GM18511 (cell line): ENCODE measurements around the gene NTF3.

Experiments
- ATAC-seq: cut with Tn5 transposase; IDR thresholded peaks from one replicate; pipeline ENCODE4 v1.9.1; 2021; ENCODE audit warnings: mild to moderate bottlenecking, moderate library complexity; ENCODE audit not compliant: unreplicated experiment

NTF3 gene

DNA sequence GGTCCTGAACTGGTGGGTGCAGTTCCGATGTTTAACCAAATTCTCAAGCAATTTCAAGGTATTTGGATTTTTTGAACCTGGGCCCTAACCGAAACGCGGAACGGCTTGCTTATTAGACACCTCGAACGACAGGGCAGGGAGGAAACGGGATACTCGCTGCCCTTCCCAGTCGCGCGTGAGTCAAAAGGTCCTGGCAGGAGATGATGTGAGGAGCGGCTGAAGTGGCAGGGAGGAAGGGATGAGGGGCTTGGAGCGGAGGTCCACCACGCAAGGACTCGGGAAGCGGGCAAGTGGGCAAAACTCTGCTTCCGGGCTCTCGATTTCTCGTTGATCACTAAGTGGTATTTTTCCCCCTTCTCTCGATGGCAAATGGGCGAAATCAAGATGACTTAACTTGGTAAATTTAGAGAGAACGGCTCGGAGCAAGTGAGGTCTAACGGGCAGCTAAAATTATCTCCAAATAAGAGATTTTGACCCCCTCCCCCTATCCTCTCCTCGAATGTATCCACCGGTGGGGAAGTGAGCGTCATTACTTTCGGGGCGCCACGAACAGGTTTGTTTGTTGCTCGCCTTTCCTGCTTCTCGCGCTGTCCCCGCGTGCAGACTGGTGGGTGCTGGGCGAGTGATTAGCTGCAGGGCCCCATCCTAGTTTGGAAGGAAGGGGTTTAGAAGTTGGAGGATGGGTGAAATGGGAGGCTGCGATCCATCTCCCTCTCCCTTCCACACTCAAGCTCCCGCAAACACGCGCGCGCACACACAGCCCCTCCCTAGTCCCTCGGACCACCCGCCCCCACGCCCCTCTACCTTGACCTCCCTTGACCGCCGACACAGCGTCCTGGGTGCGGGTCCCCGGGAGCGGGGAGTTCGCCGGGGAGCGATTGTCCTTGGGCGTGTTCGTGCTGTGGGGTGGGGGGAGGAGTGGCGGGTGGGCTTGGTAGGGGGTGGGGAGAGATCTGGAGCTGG is 986 bp upstream of the NTF3 start:
- no peak for ATAC-seq

- ATAC-seq = no peak
Measured at GRCh38 chr12:5433081-5433844, 1.4 kb downstream of the NTF3 start.

DNA sequence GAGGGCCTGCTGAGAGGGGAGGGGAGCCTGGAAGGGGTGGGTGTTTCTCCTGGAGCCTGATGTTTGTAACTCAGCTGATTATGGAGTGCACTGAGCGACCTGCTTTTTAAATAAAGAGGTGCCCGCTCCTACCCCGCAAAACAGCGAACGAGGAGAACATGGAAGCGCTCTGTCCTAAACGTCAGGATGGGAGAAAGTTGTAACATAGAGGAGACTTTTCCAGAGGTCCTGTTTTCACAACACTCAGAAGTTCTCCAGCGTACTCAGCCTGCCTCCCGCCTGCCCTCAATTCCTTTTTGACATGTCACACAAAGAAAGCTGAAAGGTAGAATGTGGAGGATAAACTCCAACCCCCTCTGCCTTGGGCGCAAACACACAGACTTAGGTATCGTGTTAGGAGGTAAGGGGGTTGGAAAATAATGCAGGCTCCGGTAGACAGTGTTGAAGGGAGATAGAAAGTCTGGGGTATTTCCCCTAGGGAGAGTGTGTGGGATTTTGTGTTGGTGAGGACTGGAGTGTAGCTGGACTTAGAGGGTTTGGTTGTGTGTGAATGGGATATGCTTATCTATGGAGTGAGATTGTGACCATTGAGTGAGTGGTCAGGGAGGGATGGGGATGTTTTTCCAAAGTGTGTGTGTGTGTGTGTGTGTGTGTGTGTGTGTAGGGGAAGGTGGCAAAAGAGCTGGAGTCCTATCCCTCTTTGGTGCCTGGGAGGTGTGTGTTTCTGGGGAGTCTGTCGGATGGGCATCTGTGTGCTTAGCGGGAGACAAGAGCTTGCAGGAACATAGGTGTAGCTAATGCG is 2.1 kb downstream of the NTF3 start:
- no peak for ATAC-seq

DNA sequence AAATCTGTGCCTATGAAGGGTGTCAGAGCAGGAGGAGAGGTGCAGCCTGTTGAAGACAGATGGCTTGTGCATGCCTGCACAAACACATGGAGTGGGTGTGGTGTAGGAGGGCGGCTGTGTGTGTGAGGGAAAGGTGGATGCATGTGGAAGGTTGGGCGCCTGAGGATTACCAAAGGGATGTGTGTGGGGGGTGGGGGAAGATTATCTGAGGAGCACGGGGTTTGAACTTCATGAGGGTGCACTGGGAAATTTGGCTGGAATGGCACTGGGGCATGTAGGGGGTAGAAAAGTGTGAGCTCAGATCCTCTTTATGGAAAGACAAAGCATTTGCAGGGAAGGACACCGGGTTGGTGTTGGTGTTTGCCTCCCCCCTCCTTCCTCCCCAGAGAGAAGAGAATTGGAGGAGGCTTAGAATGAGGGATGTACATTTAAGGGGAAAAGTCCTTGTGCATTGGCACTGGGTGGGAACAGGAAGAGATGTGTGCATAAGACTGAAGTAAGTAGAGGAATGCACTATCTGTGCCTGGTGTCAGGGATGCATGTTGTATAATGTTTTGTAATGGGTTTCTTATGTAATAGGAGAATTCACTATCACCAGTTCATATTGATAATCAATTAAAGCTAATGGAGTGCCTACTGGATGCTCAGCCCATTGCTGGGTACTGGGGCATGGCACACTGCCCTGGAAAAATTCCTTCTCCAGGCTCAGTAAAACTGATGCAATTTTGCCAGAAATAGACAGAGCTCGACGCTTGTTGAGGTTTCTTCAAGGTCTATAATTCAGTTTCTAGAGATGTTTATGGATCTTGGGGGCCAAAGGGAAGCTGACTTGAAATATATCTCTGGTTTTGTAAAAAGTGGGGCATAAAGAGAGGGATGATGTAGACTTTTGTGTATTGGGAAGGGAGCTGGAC is 3.0 kb downstream of the NTF3 start:
- no peak for ATAC-seq

GRCh38 chr12:5437182-5437583 is 5.3 kb downstream of the NTF3 start:
- ATAC-seq = no peak

- no peak for ATAC-seq
Measured at GRCh38 chr12:5437589-5437988, 5.7 kb downstream of the NTF3 start.

- no peak for ATAC-seq
Measured at GRCh38 chr12:5438671-5439200, 6.8 kb downstream of the NTF3 start.

- no peak for ATAC-seq
Measured at GRCh38 chr12:5439371-5439771, 7.5 kb downstream of the NTF3 start.

DNA sequence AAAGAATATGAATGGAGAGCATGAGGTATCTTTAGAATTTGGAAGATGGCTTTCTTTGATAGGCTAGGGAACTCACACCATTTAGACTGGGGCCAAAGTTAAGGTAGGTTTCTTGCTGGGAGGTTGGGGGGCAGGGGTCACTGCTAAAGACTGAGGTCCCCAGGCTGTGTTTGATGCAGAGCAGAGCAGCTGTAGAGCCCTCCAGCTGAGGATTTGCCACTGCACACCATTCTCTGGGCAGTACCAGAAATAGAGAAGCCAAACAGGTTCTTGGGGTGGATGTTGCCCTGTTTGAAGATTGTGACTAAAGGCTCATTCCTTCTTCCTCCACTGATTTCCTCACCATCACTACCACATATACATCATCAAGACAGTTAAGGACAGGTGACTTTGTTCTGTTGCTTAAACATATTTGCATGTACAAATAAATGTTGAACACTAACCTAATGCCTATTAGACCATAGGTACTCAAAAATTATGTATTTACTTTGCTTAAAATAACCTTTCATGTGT is 7.9 kb downstream of the NTF3 start:
- ATAC-seq = no peak

DNA sequence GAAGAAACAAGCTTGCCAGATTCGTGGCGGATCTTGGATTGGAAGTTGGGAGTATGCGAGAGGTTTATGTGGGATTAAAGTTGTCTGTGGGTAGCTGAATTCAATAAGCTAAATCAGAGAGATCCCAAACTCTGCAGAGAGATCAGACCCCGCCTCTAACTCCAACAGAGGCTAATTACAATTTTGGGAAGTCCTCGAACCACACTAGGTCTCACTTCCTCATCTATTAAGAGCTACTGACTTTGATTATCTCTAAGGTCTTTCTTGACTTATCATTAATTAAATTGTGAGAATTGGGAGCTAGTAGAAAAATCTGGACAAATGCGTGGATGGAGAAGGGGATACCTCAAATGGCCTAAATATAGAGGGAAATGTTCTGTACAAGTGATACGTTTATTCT is 9.1 kb downstream of the NTF3 start:
- no peak for ATAC-seq

- ATAC-seq = no peak
Measured at GRCh38 chr12:5441497-5442236, 9.8 kb downstream of the NTF3 start.

DNA sequence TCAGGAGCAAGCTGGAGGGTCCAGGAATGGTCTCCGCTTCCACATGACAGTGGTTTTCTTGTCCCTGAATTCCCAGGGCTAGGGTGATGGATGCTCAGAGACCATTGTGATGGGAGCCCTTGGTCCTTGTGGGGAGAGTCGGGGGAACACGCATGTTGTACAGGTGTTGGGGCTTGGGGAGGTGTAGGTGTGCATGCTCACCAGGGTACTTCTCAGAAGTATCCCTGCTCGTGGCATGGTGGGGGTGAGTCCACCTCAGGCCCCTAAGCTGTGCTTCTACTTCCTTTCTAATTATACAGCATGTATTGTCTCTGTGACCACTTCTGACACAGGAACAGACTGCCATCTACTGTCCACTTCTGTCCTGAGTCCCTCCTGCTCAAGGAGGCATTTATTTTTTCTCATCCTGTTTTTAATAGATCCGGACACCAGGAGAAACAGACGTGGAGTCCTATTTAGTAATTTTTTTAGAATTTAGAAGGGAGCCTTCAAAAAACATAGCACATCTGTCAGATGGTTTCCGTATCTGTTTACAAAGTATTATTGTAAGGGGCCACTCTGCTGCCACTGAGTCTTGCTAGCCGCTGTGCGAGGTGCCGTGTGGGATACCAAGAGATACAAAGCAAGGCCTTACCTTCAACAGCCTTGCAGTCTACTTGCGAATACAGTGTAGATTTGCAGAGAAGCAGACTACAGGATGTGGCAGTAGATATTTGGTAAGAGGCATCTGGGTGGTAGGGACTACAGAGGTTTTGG is 10.5 kb downstream of the NTF3 start:
- ATAC-seq = no peak

- no peak for ATAC-seq
Measured at GRCh38 chr12:5444520-5444919, 12.6 kb downstream of the NTF3 start.

DNA sequence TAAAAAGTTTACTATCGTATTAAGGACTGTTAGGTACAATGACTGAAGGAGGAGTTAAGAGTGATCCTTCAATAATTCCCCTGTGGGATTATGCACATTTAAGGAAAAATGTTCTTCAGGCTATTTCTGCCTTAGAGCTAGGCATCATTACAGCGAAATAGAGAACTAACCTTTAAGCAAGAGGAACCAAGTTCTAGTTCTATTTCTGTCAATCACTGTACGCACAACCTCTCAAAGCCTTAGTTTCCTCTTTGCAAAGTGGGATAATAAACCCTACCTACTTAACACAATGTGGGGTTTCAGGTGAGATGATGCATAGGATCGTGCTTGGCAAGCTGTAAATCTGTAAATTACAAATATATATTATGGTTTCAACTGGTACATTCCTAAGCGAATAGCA is 15.4 kb downstream of the NTF3 start:
- no peak for ATAC-seq

GRCh38 chr12:5451251-5451650 is 19.3 kb downstream of the NTF3 start:
- ATAC-seq = no peak

DNA sequence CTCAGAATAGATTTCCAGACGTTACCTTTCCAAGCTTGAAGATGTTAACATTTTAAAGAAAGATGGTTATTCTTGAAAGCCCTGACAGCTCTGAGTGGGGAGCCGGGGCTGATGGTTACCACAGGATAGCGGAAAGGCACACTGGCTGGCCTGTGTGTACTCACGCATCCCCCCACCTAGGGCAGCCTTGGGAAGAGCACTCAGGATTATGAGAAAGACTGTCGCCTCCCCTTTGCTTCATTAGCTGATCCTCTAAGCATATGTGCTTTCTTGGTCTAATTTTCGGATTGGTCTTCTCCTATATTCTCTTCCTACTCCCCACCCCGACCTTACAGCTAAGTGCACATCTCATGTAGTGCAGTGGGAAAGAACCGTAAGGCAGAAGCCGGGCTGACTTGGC is 20.7 kb downstream of the NTF3 start:
- no peak for ATAC-seq

- no peak for ATAC-seq
Measured at GRCh38 chr12:5453466-5453865, 21.6 kb downstream of the NTF3 start.

GRCh38 chr12:5455045-5455444 is 23.1 kb downstream of the NTF3 start:
- ATAC-seq = no peak
